GM13977 (cell line): Measurements from ENCODE around the gene MAJIN.

ENCODE experiments used
- DNase-seq: peaks from one replicate; pipeline ENCODE4 v3.0.0; 2012; ENCODE audit warnings: low spot score
- in situ Hi-C: fragments of 300-500 bp; cut with MboI; formaldehyde crosslinking; loops from one replicate; pipeline ENCODE4 v1.12.0; 2022; ENCODE audit warnings: low sequenced_read_pairs, low pct_unique_long_range_greater_than_20kb, mixed read lengths, inconsistent platforms; ENCODE audit not compliant: unreplicated experiment
- TF ChIP-seq, protein P1 (sequence below): IDR thresholded peaks from 2 replicates; pipeline ENCODE4 v1.5.1; 2012; ENCODE audit warnings: mild to moderate bottlenecking, control low read depth; ENCODE audit not compliant: insufficient read depth; ENCODE audit errors: extremely low read depth, missing control alignments

Gene MAJIN

DNA sequence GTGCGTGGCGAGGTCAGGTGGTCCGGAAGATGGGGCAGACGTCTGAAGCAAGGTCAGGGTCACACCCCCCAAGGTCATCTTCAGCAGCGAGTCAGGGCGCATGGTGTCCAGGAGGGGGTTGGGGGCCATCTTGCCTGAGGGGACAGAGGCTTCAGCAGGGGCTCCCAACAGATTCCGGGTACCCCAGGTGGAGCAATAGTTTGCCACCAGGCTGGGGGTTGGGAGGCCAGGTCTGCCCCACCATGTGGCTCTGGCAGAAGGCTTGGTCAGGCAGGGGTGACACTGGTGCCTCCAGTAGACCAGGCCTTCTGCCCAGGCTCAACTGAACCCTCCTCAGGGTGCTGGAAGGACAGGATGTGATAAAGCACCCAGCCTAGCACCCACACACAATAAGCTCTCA lies 60.8 kb downstream of the MAJIN start:
- no peak for DNase-seq
- in situ Hi-C loops = no loop called here
- TF ChIP-seq, protein P1, sequence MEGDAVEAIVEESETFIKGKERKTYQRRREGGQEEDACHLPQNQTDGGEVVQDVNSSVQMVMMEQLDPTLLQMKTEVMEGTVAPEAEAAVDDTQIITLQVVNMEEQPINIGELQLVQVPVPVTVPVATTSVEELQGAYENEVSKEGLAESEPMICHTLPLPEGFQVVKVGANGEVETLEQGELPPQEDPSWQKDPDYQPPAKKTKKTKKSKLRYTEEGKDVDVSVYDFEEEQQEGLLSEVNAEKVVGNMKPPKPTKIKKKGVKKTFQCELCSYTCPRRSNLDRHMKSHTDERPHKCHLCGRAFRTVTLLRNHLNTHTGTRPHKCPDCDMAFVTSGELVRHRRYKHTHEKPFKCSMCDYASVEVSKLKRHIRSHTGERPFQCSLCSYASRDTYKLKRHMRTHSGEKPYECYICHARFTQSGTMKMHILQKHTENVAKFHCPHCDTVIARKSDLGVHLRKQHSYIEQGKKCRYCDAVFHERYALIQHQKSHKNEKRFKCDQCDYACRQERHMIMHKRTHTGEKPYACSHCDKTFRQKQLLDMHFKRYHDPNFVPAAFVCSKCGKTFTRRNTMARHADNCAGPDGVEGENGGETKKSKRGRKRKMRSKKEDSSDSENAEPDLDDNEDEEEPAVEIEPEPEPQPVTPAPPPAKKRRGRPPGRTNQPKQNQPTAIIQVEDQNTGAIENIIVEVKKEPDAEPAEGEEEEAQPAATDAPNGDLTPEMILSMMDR = no peak

DNA sequence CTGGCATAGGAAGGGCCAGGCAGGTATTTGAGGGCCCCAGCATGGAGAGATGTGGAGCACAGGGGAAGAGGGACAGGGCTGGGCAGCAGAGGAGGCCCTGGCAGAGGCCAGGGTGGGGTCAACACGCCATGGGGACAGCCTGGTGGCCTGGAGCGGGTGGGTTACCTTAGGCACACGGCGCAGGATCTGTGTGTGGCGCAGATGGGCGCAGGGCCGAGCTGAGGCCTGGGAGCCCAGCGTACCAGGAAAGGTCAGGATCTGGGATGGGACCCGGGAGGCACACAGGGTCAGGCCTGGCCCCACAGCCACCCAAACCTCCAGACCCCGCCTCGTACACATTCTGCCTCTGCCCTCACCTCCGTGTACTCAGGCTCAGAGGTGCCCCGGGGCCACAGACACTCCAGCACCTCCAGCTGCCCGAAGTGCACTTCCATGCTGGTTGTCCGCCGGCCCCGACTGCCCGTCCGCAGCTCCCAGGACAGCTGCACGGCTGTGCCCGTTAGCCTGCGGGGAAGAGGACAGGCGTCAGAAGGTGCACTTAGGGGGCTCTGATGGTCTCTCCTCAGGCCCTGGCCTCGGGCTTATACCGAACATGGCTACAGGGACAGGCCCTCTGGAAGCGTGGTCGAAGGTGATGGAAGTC lies 61.3 kb downstream of the MAJIN start:
- TF ChIP-seq, protein P1 = no peak
- no peak for DNase-seq
- in situ Hi-C loops = no loop called here

DNA sequence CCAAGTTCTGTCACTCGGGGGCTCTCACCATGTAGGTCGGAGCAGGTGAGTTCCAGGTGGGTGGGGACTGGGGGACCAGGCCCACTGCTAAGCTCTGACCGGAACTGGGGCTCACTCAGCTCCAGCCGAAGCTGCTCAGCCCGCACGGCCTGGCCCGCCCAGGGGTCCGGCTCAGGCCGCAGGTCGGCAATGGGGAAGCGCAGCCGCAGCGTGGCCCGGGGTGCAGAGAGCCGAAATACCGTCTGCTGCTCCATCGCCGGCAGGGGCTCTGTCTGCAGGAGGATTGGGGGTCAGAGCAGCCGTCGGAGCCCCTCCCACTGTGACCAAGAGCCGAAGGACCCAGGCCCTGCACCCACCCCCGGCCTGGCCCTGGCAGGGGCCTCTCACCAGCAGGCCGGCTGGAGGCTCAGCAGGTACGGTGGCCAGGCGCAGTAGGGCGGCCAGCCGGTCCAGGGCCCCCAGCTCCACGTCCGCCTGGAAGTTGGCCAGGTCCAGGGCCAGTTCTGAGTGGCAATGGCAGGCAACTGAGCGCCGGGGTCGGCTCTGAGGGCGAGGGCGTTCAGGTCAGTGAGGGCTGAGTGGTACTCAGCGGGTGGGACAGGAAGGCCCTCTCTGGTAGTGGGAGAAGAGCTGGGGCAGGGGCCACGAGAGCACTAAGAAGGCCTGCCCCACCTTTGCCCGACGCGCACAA lies 62.1 kb downstream of the MAJIN start:
- TF ChIP-seq, protein P1 = no peak
- DNase-seq = no peak
- in situ Hi-C loops = no loop called here

DNA sequence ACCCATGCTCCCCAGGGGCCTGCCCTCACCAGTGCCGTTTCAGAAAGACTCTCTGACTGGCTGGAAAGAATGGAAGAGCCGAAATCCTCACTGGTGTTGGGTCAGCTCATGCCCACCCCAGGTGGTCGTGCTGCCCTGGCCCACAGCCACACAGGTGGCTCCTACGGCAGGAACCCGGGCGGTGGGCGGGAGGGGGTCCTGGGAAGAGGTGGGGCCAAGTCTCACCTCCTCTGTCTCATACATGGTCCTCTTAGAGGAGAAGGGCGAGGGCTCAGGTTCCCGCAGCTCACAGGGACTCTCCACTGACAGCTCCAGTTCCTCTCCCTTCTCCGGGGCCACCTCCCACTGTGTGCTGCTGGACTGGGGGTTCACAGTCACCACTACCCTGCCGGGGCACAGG lies 63.1 kb downstream of the MAJIN start:
- TF ChIP-seq, protein P1 = no peak
- DNase-seq = no peak
- in situ Hi-C loops = no loop called here

DNA sequence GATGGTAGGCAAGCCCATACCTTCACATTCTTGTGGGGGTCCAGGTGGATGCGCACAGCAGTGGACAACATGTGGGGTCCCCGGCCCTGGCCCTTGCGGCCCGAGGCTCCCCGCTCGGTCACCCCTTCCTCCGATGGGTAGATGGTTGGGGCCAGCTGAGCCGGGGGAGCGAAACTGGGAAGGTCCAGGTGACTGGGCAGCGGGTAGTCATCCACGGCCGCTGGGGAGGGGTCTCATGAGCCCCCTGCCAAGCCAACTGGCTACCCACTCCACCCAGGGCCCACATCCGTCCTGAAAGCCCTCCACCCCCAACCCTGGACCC lies 65.6 kb downstream of the MAJIN start:
- in situ Hi-C loops = no loop called here
- TF ChIP-seq, protein P1 = no peak
- DNase-seq = no peak

DNA sequence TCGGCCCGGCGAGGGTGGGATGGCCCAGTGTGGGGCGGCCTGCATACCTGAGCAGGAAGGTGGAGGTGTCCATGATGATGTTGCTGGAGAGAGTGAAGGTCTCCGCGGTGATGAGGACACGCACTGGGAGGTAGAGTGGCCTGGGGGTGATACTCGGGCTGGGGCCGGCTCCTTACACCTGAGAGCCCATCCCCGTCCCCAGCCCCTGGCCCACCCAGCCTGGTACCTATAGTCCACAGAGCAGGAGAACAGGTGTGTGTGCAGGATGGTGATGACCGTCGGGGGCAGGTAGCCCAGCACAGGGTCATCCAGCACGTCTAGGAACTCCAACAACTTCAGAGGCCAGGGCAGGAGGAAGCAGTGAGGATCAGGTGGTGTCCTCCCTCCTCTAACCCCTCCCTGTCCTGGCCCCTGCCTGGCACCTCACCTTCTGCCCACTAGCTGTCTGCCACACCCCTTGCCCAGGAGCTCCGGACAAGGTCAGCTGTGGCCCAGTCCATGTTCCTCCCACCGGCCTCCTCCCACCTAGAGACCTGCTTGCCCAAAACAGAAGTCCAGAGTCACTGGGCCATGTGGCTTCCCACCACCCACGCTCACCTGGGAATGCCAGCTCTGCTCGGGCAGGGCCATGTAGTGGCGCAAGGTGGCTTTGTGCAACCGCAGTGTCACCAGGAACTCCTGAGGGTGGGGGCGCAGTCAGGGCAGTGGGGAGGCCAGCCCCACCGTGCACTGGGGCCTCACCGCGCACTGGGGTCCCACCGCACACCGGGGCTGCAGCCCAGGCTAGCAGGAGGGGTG lies 66.2 kb downstream of the MAJIN start:
- TF ChIP-seq, protein P1 = no peak
- in situ Hi-C loops = no loop called here
- DNase-seq = no peak
